Prostate gland (tissue), 2 donors: Measurements from ENCODE around the gene REEP6.

Experiments
- POLR2A ChIP-seq: fragments of 450-650 bp; IDR thresholded peaks from one replicate; pipeline ENCODE4 v1.6.1; 2016; ENCODE audit warnings: antibody characterized with exemption, mild to moderate bottlenecking
- TF ChIP-seq, protein P1 (sequence below), 4 experiments: fragments of 200-600 bp in 2 of 4; fragments of 450-650 bp in 2 of 4; sonication (generic) in 2 of 4; IDR thresholded peaks; 1 replicate in 3 of 4; 2 replicates in 1 of 4; pipeline ENCODE4 v1.5.1; 2016 to 2019; ENCODE audit warnings: antibody characterized with exemption in 4 of 4, mild to moderate bottlenecking in 2 of 4, moderate library complexity in 2 of 4

DNA sequence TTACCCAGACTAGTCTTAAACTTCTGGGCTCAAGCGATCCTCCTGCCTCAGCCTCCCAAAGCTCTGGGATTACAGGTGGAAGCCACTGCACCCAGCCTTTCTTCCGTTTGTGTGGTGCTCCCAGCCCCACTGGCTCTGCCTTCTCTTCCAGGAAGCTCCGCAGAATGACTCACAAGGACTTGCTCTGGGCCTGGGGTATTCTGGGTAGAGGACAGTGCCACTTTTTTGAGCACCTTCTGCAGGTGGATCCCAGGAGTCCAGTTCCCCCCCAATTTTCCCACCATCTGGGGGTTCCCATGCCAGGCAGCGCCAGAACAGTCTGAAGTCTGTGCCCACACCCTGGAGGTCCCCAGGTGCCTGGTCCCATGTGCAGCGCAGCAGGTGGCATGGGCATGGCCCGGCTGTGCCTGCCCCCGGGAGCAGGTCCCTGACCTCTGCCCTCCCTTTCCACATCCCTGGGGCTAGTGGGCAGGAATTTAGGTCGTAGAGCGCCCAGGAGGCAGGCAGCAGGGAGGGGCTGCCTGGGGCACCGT is 1.6 kb downstream of the REEP6 start:
- TF ChIP-seq, protein P1, sequence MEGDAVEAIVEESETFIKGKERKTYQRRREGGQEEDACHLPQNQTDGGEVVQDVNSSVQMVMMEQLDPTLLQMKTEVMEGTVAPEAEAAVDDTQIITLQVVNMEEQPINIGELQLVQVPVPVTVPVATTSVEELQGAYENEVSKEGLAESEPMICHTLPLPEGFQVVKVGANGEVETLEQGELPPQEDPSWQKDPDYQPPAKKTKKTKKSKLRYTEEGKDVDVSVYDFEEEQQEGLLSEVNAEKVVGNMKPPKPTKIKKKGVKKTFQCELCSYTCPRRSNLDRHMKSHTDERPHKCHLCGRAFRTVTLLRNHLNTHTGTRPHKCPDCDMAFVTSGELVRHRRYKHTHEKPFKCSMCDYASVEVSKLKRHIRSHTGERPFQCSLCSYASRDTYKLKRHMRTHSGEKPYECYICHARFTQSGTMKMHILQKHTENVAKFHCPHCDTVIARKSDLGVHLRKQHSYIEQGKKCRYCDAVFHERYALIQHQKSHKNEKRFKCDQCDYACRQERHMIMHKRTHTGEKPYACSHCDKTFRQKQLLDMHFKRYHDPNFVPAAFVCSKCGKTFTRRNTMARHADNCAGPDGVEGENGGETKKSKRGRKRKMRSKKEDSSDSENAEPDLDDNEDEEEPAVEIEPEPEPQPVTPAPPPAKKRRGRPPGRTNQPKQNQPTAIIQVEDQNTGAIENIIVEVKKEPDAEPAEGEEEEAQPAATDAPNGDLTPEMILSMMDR (IDR thresholded peaks at IDR 0.05), result no peak
- TF ChIP-seq POLR2A, result no peak
